Kidney (tissue), 14 donors: ENCODE results near the gene COX17. TPM values are rescaled to one million over a fixed set of nuclear protein-coding genes. Genes with fewer than 3 reads are reported as not detected.
A peak's percentile ranks its signal among the peaks of the same experiment; 100 is the strongest.

Experiments used
- DNase-seq, 5 donors: peaks; one replicate each; pipeline ENCODE4 v3.0.0-alpha.2; 2013 to 2020
- FAIRE-seq: peaks from 2 replicates; lab custom pipeline; 2012; peaks lifted over from hg19 to GRCh38; lab: Jason Lieb, UNC
- H3K27ac ChIP-seq, 2 donors: one replicate each; pipeline ENCODE4 v1.7.0; 2013; ENCODE audit warnings: low read depth in 2 of 2, low read length in 2 of 2, inconsistent platforms in 1 of 2
- H3K27me3 ChIP-seq: one replicate; pipeline ENCODE4 v1.7.1; 2013; ENCODE audit warnings: low read length, inconsistent platforms; ENCODE audit not compliant: control insufficient read depth, insufficient read depth
- H3K36me3 ChIP-seq, 3 donors: one replicate each; pipeline versions ENCODE4 v1.7.0 to v1.7.1; 2013; ENCODE audit warnings: low read length in 3 of 3, control low read depth in 1 of 3, inconsistent platforms in 1 of 3; ENCODE audit not compliant: insufficient read depth in 3 of 3, control insufficient read depth in 2 of 3
- H3K4me1 ChIP-seq, 3 donors: one replicate each; pipeline versions ENCODE4 v1.7.0 to v1.7.1; 2013; ENCODE audit warnings: low read length in 3 of 3, inconsistent platforms in 1 of 3, low read depth in 1 of 3; ENCODE audit not compliant: control insufficient read depth in 2 of 3, insufficient read depth in 2 of 3
- H3K4me3 ChIP-seq, 3 donors: one replicate each; pipeline versions ENCODE4 v1.7.0 to v1.8.1; 2013; ENCODE audit warnings: low read length in 3 of 3, control low read depth in 1 of 3, inconsistent platforms in 1 of 3
- H3K9ac ChIP-seq, 3 donors: one replicate each; pipeline versions ENCODE4 v1.7.0 to v1.7.1; 2013; ENCODE audit warnings: low read length in 3 of 3, control low read depth in 1 of 3, inconsistent platforms in 1 of 3
- H3K9me3 ChIP-seq, 3 donors: one replicate each; pipeline versions ENCODE4 v1.7.0 to v1.7.1; 2013; ENCODE audit warnings: low read length in 3 of 3, control low read depth in 1 of 3, inconsistent platforms in 1 of 3; ENCODE audit not compliant: control insufficient read depth in 2 of 3, insufficient read depth in 1 of 3
- CTCF ChIP-seq: IDR thresholded peaks from 3 replicates; pipeline ENCODE4 v1.5.1; 2012; ENCODE audit warnings: mild to moderate bottlenecking, moderate library complexity, borderline replicate concordance; ENCODE audit not compliant: insufficient read depth; ENCODE audit errors: extremely low read depth
- intact Hi-C: fragments of 100-400 bp; cut with DNase I; formaldehyde crosslinking; loops from one replicate; pipeline ENCODE4 v1.11.1; 2022
- polyA plus RNA-seq: library from polyadenylated mRNA; stranded (reverse); fragments of 350-450 nt; fragmentation: Illumina TruSeq; extraction: RNeasy Lipid Tissue Mini Kit (QIAGEN cat#74804); gene quantifications from one replicate; pipeline ENCODE4 v1.2.3, GENCODE V29; 2014; ENCODE audit warnings: low read depth, low replicate concordance; ENCODE audit not compliant: insufficient read depth
- total RNA-seq: library from RNA; stranded (reverse); fragmentation: NEBNext Ultra II Directional; extraction: Animal tissue kit (Norgen Biotek cat#: 25700); gene quantifications from one replicate; pipeline ENCODE4 v1.2.1, GENCODE V29; 2021
- donor health status: control.
- donor health status: control.
- donor health status: control.
- donor health status: control.
- donor health status: control.
- donor health status: DM: yes; HTN: yes; CAD: no.
- donor health status: Normal renal cell carcinoma (clear cell type).

COX17 gene
- total and polyA plus RNA-seq, 2 donors from 2014 or later: 46.4 to 218 TPM

GRCh38 chr3:119628390-119628789 lies 48.8 kb downstream of the COX17 start:
- Histone ChIP-seq H3K27me3 (no peaks in the 10 kb centered on the region), H3K9me3 (no peaks in the 10 kb centered on the region), H3K4me3 (no peak overlapping the region), H3K4me1 (peaks cover 0 to 4% (median 3%) of the 10 kb centered on the region in 3 donors), H3K27ac (peak overlapping the region in 1 of 2 donors; percentile 17), H3K9ac (no peak overlapping the region), H3K36me3 (no peaks in the 10 kb centered on the region)
- FAIRE-seq (no peak), DNase-seq (peak in 1 of 5 donors; percentile 13)
- intact Hi-C loops: no loop called here
- no peak for TF ChIP-seq CTCF

GRCh38 chr3:119627461-119627860 lies 49.7 kb downstream of the COX17 start:
- H3K9me3 ChIP-seq: no peaks in the 10 kb centered on the region
- no peak overlapping the region for H3K27ac ChIP-seq
- intact Hi-C loops: no loop called here
- peaks cover 0 to 4% (median 3%) of the 10 kb centered on the region in 3 donors for H3K4me1 ChIP-seq
- no peaks in the 10 kb centered on the region for H3K27me3 ChIP-seq
- no peaks in the 10 kb centered on the region for H3K36me3 ChIP-seq
- H3K4me3 ChIP-seq: no peak overlapping the region
- DNase-seq (peak in 1 of 5 donors; percentile 14), FAIRE-seq (no peak)
- no peak for TF ChIP-seq CTCF
- no peak overlapping the region for H3K9ac ChIP-seq

- Histone ChIP-seq H3K36me3 (no peaks in the 10 kb centered on the region), H3K27ac (no peak overlapping the region), H3K4me3 (no peak overlapping the region), H3K4me1 (peaks cover 0 to 4% (median 0%) of the 10 kb centered on the region in 3 donors), H3K9ac (no peak overlapping the region), H3K27me3 (no peaks in the 10 kb centered on the region), H3K9me3 (no peaks in the 10 kb centered on the region)
- TF ChIP-seq CTCF: no peak
- DNase-seq (peak in 1 of 5 donors; percentile 12), FAIRE-seq (no peak)
- intact Hi-C loops: no loop called here
Observed at GRCh38 chr3:119626196-119626595, 51.0 kb downstream of the COX17 start.

- no peak for FAIRE-seq
- no peak for TF ChIP-seq CTCF
- H3K9ac ChIP-seq: no peak overlapping the region
Observed at GRCh38 chr3:119625451-119626153, 51.6 kb downstream of the COX17 start.

More at GRCh38 chr3:119625451-119626153, 51.6 kb downstream of the COX17 start:
- Histone ChIP-seq H3K27ac (no peak overlapping the region), H3K9me3 (no peaks in the 10 kb centered on the region), H3K27me3 (no peaks in the 10 kb centered on the region), H3K4me3 (no peak overlapping the region), H3K36me3 (no peaks in the 10 kb centered on the region), H3K4me1 (peaks cover 0 to 2% (median 0%) of the 10 kb centered on the region in 3 donors)
- intact Hi-C loops: no loop called here
- DNase-seq: no peak
